Pericardium fibroblast (primary cell): ENCODE measurements around the gene GATC. TPM values are rescaled to one million over a fixed set of nuclear protein-coding genes. Genes with fewer than 3 reads are reported as not detected.

Experiments
- total RNA-seq: library from RNA; depleted of rRNA; stranded (reverse); fragments of >200 nt; gene quantifications from 2 replicates; pipeline ENCODE4 v1.2.3, GENCODE V29; 2015

Gene GATC, protein sequence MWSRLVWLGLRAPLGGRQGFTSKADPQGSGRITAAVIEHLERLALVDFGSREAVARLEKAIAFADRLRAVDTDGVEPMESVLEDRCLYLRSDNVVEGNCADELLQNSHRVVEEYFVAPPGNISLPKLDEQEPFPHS
- 16.3 and 19.2 TPM in 2 replicates for total RNA-seq

DNA sequence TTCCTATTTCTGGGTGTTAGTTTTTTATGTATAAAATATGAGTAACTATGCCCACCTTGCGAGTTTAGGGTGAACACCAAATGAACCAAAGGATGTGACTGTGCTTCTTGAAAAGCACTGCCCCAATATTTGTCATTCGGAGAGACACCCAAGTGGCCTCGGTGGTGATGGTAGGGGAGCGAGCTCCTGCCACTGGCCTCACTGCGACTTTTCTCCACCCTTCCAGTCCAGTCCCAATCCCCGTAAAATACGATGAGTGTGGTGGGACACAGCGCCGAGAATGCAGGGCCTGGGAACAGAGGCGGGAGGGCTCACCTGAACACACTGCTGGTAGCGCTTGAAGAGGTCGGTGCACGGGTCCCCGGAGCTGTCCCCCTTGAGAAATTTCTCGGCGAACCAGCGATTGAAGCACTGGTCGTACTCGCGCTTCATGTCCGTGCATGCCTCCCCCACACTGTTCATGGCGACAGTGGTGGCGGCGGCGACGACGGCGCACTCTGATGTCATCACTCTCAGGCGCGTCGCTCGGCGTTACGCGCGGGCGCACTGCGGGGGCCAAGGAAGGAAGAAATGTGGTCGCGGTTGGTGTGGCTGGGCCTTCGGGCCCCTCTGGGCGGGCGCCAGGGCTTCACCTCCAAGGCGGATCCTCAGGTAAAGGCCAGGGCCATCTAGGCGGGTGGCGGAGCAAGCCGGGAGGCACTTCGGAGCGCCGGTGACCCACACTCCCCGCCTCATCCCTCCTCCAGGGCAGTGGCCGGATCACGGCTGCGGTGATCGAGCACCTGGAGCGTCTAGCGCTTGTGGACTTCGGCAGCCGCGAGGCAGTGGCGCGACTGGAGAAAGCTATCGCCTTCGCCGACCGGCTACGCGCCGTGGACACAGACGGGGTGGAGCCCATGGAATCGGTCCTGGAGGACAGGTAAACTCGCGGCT is at the start of gene GATC, which contains the start of gene TRIAP1:
GATC (plus strand) TSS at position 534 of the 933 bp plus-strand sequence; CDS start at position 571, 37 bp downstream.
TRIAP1 (minus strand) TSS at position 474 of the 933 bp plus-strand sequence; CDS start at position 462, 12 bp downstream.

GRCh38 chr12:120437735-120438494 is 8.3 kb upstream of the GATC start, which contains the start of gene COX6A1:
Gene COX6A1 (plus strand): TSS chr12:120438113. CDS start chr12:120438127, 14 bp downstream.

DNA sequence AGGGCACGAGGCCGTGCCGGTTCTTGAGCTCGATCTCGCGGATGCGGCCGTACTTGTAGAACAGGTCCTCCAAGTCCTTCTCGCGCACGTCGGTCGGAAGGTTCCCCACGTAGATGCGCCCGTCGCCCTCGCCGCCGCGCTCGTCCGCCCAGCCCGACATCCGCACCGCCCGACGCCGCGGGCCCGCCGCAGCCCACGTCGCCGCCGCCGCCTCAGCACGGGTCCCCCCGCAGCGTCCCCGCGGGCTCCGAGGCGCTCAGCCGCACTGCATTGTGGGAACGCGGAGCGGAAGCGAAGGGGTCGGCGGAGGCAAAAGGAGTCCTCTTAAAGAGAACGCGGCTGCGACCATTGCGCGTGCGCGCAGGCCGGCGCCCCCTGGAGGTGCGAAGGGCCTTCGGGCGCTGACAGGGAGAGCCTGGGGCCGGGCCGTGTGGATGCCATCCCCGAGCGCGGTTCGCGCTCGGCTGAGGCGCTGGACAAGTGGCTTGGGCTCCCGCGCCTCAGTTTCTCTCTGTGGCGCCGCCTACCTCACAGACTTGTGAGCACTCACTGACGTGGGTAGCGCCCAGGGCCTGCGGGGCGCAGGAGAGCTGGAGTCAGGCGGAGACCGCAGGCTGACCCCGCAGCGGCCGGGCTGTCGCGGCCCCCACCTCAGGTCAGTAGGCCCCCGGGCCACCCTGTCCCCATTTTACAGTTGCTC is 23.4 kb downstream of the GATC start, which contains the start of gene SRSF9:
SRSF9 (minus strand) TSS at position 299 of the 700 bp plus-strand sequence; CDS start at position 160, 139 bp downstream.

DNA sequence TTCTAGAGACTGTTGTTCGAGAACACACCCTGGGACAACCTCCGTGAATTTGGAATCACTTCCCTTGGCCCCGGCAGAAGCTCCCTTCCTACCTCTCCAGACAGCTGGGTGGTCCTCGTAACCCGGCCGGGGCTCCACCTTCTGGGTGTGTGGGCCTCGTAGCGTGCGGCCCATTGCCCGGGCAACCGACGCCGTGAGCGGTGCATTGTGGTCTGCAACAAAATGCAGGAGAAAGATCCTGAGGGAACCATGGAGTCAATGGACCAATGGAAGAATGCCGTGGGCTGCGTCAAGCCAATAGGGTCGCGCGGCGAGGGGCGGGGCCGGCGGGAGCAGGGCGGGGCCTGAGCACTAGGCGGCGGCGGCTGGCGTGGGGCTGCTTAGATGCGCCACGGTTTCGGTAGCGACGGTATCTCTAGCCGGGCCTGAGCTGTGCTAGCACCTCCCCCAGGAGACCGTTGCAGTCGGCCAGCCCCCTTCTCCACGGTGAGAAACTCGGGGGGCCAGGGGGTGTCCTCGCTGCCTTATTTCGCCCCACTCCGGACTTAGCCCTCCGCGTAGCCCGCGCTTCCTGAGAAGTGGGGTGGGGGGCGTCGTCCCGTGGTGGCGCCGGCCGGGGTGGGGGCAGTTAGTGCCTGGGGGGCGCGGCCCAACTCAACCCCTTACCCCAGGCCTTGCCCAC is 49.6 kb downstream of the GATC start, which contains the start of gene DYNLL1:
DYNLL1 (plus strand) TSS at position 383 of the 682 bp plus-strand sequence. CDS start 309 bp downstream, outside the sequence.

Other genes with a start within 250 kb of the GATC start
- 6,880 and 9,847 TPM in 2 replicates for gene RPLP0, start 245.3 kb upstream of the GATC start, total RNA-seq
- 85.3 and 113 TPM in 2 replicates for gene PXN, start 180.7 kb upstream of the GATC start, total RNA-seq
- gene RNU4-2, start 154.5 kb upstream of the GATC start, total RNA-seq, result under 0.01 TPM in 2 replicates
- under 0.01 TPM in 2 replicates for gene RNU4-1, start 153.2 kb upstream of the GATC start, total RNA-seq
- 0.35 and 2.0 TPM in 2 replicates for gene SIRT4, start 144.1 kb upstream of the GATC start, total RNA-seq
- not detected in 2 replicates for gene PLA2G1B, start 118.7 kb upstream of the GATC start, total RNA-seq
- not detected in 2 replicates for gene MSI1, start 77.3 kb upstream of the GATC start, total RNA-seq
- gene COX6A1, start 8.3 kb upstream of the GATC start, total RNA-seq, result 360 and 401 TPM in 2 replicates
- gene TRIAP1, start 60 bp upstream of the GATC start, total RNA-seq, result 36.3 and 41.5 TPM in 2 replicates
- gene SRSF9, start 23.3 kb downstream of the GATC start, total RNA-seq, result 56.5 and 77.6 TPM in 2 replicates
- gene DYNLL1, start 49.7 kb downstream of the GATC start, total RNA-seq, result 221 and 450 TPM in 2 replicates
- gene COQ5, start 82.7 kb downstream of the GATC start, total RNA-seq, result 24.6 and 27.4 TPM in 2 replicates
- gene RNF10, start 87.9 kb downstream of the GATC start, total RNA-seq, result 115 and 123 TPM in 2 replicates
- 26.3 and 29.8 TPM in 2 replicates for gene POP5, start 135.0 kb downstream of the GATC start, total RNA-seq
- 0.82 and 4.2 TPM in 2 replicates for gene CABP1, start 194.2 kb downstream of the GATC start, total RNA-seq
- gene MLEC, start 240.7 kb downstream of the GATC start, total RNA-seq, result 52.5 and 61.4 TPM in 2 replicates